GM12891 (cell line): ENCODE measurements around the gene CDK14.

Experiments
- POLR2A ChIP-seq: IDR thresholded peaks from 2 replicates; pipeline ENCODE4 v1.6.1; 2011; ENCODE audit warnings: low read depth, low read length, control low read depth
- POLR2AphosphoS5 ChIP-seq: IDR thresholded peaks from 2 replicates; pipeline ENCODE4 v1.6.1; 2011; ENCODE audit warnings: low read depth, low read length, control low read depth
- SPI1 ChIP-seq: IDR thresholded peaks from 2 replicates; pipeline ENCODE4 v1.6.1; 2011; ENCODE audit warnings: low read depth, low read length, control low read depth

GRCh38 chr7:90836937-90837336 lies 240.8 kb downstream of the CDK14 start:
- no peak for TF ChIP-seq POLR2A
- no peak for TF ChIP-seq POLR2AphosphoS5
- TF ChIP-seq SPI1: no peak
